Left kidney (tissue), 8 donors: ENCODE results near the gene IRAK2. TPM values are rescaled to one million over a fixed set of nuclear protein-coding genes. Genes with fewer than 3 reads are reported as not detected.
"Not testable (repeated sequence)": the region's sequence is repeated elsewhere in the genome, so short reads cannot be mapped to it uniquely, and the experiment has no call there.

Experiments
- DNase-seq: peaks from one replicate; pipeline ENCODE4 v3.0.0-alpha.2; 2013
- long read RNA-seq, 8 donors: transcript quantifications; one replicate each; lab custom pipeline, GENCODE V29; 2026
- polyA plus RNA-seq: library from polyadenylated mRNA; unstranded; fragments of 120-200 nt; gene quantifications from one replicate; pipeline ENCODE4 v1.2.1, GENCODE V29; 2013; ENCODE audit not compliant: insufficient read length

Gene IRAK2, protein sequence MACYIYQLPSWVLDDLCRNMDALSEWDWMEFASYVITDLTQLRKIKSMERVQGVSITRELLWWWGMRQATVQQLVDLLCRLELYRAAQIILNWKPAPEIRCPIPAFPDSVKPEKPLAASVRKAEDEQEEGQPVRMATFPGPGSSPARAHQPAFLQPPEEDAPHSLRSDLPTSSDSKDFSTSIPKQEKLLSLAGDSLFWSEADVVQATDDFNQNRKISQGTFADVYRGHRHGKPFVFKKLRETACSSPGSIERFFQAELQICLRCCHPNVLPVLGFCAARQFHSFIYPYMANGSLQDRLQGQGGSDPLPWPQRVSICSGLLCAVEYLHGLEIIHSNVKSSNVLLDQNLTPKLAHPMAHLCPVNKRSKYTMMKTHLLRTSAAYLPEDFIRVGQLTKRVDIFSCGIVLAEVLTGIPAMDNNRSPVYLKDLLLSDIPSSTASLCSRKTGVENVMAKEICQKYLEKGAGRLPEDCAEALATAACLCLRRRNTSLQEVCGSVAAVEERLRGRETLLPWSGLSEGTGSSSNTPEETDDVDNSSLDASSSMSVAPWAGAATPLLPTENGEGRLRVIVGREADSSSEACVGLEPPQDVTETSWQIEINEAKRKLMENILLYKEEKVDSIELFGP
- 1.00 TPM for polyA plus RNA-seq
- long read RNA-seq, donor 1, result 0 reads
- long read RNA-seq, donor 2, result 0 reads
- long read RNA-seq, donor 3, result 0 reads
- long read RNA-seq, donor 4, result 0 reads
- long read RNA-seq, donor 5, result 0 reads
- long read RNA-seq, donor 6, result 0 reads
- long read RNA-seq, donor 7, result 0 reads
- long read RNA-seq, donor 8, result 0 reads

DNA sequence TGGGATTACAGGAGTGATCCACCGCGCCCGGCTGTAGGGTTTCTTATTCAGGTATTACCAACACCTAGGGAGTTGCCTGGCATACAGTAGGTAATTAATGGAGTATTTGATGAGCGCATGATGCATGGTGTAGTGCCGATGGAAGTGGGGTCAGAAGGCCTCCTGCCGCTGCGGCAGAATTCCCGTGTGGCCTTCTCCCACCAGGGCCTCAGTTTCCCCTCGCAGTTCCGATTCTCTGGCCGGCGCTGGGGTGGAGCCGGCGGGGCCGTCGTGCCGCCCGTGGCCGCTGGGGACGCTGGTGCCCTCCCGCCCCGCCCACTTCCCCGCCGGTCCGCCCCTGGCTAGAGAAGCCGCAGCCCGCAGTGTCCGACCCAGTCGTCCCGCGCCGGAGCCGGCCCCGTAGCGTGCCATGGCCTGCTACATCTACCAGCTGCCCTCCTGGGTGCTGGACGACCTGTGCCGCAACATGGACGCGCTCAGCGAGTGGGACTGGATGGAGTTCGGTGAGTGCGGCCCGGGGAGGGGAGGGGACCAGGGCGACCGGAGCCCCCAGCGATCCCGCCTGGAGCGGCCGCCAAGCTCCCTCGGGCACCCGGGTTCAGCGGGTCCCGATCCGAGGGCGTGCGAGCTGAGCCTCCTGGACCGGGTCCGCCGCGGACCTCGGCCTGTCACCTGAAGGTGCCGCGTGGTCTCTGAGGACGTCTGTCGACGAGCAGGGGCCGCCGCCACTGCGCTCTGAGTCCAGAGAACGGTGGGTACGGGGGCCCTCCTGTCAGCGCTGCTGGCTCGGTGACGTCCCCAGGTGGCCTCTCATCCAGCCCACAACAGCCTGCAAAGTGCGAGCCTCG is at the start of gene IRAK2:
Gene IRAK2, plus strand, starts transcription at position 374 of the 848 bp plus-strand sequence. Its CDS starts 36 bp downstream, at position 410.
- DNase-seq, result no peak

DNA sequence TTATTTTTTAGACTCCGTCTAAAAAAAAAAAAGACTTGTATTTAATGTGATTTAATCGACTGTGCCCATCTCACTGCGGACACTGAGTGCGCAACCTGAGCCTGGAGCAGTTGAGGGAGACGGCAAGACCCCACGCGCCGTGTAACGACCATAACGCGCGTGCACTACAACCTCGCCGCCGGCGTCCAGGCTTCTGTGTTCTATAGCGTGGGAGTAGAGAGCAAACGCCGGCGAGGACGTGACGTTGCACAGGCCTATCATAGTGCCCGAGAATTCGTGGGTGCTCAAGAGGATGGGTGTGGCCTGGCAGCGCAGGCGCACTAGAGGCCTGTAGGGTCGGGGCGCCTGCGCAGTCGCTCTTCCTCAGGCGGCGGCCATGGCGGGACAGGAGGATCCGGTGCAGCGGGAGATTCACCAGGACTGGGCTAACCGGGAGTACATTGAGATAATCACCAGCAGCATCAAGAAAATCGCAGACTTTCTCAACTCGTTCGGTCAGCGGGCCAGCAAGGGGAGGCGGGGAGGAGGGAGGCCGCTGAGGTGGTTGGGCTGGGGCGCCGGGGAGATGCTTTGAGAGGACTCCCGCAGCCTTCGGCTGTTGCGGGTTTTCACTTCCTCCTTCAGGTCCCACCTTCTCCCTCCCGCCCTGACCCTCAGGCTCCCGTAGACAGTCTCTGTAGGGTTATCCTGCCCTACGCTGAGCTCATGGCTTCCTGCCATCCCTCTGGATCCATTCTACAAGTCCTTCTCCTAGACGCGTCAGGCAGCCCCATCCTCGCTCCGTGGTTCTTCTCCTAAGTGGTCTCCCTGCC is 49.2 kb upstream of the IRAK2 start, which contains the start of gene BRK1:
Gene BRK1, plus strand, starts transcription at position 350 of the 812 bp plus-strand sequence. Its CDS starts 27 bp downstream, at position 377.
- peak; percentile 94 for DNase-seq

DNA sequence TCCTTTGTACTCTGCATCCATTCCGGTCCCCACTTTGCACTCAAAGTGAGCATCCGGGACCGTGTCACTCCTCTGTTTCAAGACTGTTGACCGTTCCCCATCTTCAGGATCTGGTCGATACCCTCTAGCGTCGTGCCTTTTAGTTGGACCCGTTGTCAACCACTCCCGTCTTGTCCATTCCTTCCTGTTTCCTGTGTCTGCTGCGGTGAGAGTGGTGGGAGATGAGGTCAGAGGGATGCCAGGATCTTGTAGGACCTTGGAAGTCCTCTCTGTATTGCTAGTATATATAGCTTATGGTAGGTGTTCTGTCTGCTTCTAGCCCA is 48.6 kb upstream of the IRAK2 start:
- peak; percentile 10 for DNase-seq

DNA sequence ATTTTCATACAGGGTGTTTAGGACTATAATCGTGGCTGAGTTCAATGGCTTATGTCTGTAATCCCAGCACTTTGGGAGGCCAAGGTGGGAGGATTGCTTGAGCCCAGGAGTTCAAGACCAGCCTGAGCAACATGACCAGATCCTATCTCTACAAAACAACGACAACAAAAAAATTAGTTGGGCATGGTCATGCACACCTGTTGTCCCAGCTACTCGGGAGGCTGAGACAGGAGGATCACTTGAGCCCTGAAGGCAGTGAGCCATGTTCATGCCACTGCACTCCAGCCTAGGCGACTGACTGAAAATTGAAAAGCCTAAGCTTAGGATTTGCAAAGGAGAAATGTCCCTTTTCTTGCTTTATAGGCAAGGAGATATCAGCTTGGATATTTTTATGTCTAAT is 47.8 kb upstream of the IRAK2 start:
- no peak for DNase-seq

DNA sequence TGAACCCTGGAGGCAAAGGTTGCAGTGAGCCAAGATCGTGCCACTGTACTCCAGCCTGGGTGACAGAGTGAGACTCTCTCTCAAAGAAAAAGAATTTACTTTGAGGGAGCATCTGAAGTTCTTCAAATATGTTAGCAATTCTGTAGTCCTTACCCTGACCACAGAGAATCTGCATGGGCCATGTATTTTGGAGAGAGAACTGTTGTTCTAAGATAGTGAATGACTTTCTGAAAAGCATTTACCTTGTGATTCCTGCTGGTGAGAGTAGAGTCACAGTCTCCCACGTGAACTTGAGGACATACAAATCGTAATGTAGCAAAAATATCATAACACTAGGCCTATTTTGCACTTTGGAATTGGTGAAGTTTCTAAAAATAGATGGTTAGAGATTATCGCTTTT is 45.3 kb upstream of the IRAK2 start:
- DNase-seq, result no peak

DNA sequence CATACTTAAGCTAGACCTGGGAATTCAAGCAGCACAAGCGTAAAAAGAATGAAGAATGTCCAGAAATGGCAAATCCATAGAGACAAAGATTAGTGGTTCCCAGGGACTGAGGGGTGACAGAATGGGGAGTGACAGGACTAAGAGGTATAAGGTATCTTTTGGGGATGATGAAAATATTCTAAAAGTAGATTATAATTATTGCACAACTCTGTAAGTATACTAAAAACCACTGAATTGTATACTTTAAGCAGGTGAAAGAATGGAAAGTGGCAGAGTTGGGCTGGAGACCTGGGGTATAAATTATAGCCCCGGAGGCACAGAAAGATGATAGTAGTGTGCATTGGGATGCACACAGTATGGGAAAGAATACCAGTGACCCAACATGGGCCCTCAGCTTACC is 43.7 kb upstream of the IRAK2 start:
- no peak for DNase-seq

DNA sequence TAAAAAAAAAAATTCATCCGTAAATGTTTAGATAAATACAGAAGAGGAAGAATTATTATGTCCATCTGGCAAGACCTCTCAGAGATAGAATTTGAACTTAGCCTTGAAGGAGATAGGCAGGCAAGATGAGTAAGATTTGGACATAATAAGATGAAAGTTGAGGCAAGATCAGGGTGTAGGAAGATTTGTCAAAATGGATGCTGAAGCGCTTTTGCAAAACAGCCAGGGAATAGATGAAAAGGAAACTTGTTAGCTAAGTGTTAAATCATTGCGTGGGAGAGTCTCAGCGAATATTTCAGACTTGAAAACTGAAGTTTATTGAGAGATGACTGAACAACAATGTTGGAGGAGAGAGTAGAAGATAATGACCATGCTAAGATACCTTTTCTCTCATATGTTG is 42.0 kb upstream of the IRAK2 start:
- no peak for DNase-seq

DNA sequence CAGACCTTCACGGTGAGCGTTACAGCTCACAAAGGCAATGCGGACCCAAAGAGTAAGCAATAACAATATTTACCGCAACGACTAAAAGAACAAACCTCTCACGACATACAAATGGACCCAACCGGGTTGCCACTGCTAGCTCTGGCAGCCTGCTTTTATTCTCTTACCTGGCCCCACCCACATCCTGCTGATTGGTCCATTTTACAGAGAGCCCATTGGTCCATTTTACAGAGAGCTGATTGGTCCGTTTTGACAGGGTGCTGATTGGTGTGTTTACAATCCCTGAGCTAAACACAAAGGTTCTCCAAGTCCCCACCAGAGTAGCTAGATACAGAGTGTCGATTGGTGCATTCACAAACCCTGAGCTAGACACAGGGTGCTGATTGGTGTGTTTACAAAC is 28.8 kb upstream of the IRAK2 start:
- DNase-seq, result not testable (repeated sequence)

DNA sequence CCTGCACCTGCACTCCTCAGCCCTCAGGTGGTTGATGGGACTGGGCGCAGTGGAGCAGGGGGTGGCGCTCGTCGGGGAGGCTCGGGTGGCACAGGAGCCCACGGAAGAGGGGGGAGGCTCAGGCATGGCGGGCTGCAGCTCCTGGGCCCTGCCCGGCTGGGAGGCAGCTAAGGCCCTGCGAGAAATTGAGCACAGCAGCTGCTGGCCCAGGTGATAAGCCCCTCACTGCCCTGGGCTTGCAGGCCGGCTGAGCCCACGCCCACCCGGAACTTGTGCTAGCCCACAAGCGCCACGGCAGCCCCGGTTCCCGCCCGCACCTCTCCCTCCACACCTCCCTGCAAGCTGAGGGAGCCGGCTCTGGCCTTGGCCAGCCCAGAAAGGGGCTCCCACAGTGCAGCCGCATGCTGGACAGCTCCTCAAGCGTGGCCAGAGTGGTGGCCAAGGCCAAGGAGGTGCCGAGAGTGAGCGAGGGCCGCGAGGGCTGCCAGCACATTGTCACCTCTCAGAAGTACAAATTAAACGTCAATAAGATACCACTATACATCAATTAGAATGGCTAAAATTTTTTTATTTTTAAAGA is 28.2 kb upstream of the IRAK2 start:
- no peak for DNase-seq

DNA sequence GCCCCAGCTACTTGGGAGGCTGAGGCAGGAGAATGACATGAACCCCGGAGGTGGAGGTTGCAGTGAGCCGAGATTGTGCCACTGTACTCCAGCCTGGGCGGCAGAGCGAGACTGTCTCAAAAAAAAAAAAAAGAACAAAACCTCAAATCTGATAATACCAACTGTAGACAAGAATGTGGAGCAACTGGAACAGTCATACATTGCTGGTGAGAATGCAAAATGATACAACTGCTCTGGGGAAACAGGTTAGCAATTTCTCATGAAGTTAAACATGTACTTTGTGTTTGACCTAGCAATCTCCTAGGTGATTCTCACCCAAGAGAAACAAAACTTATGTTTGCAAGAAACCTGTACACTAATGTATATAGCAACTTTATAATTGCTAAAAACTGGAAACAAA is 27.5 kb upstream of the IRAK2 start:
- DNase-seq, result no peak

DNA sequence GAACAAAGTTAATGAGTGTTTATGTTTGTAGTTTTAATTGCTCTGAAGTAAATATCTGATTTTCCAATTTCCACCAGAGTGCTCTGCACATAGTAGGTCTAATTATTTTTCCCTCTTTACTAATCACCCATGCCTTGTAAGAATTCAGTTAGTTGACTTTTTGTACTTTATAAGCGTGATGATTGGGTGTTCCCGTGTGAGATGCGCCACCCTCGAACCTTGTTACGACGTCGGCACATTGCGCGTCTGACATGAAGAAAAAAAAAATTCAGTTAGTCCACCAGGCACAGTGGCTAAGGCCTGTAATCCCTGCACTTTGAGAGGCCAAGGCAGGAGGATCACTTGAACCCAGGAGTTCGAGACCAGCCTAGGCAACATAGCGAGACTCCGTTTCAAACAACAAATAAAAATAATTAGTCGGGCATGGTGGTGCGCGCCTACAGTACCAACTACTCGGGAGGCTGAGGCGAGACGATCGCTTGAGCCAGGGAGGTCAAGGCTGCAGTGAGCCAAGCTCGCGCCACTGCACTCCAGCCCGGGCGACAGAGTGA is 23.6 kb upstream of the IRAK2 start:
- DNase-seq, result no peak

DNA sequence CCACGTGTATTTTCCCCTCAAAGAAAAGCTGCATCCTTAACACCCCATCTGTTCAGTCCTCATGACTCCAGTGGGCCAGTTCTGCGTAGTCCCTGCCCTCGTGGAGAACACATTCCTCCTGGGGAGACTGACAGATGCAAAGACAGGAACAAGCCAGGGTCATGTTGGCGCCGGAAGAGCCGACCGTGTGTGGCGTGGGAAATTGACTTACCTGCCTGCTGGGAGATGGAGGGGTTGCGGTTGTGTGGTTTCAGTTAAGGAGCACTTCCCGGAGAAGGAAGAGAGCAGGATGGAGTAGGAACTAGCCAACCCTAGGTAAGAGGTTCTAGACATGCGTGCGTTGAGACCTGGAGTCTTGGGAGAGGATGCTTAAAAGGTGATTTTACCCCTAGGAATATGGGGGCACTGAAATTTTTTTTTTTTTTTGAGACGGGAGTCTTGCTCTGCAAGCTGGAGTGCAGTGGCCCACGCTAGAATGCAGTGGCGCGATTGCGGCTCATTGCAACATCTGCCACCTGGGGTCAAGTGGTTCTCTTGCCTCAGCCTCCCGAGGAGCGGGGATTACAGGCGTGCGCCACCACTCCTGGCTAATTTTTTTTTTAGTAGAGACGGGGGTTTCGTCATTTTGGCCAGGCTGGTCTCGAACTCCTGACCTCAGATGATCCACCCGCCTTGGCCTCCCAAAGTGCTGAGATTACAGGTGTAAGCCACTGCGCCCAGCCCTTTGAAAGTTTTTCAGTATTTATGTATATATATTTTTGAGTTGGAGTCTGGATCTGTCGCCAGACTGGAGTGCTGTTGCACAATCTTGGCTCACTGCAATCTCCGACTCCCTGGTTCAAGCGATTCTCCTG is 21.8 kb upstream of the IRAK2 start:
- DNase-seq, result no peak

DNA sequence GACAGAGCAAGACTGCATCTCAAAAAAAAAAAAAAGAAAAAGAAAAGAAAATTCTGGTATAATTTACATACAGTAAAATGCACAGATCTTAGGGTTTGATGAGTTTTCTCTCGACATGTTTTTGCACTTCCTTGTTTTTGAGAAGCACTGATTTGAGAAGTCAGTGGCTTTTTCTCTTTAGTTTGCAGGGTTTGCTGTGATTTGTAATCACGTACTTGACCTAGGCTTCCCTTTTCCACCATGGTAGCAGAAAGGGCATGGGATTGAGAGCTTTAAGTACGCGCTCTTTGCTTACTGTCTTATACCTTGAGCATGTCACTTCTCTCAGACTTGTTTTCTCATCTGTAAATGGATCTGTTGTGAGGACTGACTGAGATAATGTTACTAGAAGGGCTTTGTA is 19.0 kb upstream of the IRAK2 start:
- DNase-seq, result no peak

DNA sequence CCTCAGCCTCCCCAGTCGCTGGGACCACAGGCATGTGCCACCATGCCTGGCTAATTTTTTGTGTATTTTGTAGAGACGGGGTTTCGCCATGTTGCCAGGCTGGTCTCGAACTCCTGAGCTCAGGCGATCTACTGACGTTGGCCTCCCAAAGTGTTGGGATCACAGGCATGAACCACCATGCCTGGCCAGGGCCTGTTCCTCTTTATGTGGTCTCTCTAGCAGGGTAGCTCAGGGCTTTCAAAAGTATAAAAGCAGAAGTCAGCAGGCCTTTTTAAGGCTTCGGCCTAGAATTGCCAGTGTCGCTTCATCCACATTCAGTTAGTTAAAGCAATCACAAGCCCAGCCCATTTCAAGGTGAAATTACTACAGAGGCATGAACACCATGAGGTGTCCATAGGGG is 15.5 kb upstream of the IRAK2 start:
- DNase-seq, result no peak

DNA sequence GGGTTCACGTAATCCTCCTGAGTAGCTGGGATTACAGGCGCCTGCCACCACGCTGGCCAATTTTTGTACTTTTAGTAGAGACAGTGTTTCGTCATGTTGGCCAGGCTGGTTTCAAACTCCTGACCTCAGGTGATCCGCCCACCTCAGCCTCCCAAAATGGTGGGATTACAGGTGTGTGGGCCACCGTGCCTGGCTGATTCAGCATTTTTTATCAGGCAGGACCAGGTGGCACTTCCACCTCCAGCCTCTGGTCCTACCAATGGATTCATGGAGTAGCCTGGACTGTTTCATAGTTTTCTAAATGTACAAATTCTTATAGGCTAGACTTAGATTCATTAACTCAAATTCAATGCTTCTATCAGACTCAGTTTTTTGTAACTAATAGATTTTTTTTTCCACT is 13.7 kb upstream of the IRAK2 start:
- no peak for DNase-seq

DNA sequence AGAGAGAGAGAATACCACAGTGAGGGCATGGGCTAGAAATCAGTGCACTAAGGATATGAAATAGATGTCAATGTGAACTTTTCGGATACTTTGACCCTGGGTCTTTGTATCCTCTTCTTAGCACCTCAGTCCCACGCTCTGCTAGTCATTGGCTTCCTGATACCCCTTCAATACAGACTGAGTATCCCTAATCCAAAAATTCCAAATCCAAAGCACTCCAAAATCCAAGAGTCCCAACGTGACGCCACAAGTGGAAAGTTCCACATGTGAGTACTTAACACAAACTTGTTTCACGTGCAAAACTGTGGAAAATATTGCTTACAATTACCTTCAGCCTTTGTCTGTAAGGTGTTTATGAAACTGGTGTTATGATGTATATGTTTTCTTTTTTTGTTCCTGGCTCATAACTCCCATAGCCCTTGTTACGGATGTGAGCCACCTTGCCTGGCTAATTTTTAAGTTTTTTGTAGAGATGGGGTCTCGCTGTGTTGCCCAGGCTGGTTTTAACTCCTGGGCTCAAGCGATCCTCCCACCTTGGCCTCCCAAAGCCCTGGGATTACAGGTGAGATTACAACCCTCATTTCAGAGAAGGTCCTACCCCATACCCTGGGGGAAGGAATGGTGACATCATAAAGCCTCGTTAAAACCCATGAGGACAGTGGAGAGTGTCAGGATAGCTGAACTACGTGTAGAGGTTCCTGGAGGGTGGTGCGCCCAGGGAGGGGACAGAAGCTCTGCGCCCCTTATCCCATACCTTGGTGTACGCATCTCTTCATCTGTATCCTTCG is 10.2 kb upstream of the IRAK2 start:
- DNase-seq, result no peak

DNA sequence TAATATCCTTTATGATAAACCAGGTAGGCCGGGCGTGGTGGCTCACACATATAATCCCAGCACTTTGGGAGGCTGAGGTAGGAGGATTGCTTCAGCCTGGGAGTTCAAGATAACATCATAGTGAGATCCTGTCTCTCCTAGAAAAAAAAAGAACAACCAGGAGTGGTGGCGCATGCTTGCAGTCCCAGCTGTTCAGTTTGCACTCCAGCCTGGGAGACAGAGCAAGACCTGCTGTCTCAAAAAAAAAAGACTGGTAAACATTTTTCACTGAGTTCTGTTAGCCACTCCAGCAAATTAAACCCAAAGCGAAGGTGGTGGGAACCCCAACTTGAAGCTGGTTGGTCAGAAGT is 9.6 kb upstream of the IRAK2 start:
- no peak for DNase-seq

DNA sequence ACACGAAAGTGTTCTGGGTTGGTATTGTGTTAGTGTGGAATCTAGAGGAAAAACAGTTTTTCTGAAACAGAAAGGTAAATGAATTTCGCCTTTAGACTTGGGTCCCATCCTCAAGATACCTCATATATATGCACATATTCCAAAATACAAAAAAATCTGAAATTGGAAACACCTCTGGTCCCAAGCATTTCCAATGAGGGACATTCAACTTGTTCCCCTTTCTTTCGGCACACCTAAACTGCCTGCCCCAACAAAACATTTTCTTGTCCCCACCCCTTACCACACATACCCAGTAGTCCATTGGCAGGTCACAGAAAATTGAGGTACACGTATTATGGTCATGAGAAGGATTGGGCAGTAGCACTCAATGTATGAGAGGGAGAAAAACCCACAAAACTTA is 9.1 kb upstream of the IRAK2 start:
- no peak for DNase-seq

DNA sequence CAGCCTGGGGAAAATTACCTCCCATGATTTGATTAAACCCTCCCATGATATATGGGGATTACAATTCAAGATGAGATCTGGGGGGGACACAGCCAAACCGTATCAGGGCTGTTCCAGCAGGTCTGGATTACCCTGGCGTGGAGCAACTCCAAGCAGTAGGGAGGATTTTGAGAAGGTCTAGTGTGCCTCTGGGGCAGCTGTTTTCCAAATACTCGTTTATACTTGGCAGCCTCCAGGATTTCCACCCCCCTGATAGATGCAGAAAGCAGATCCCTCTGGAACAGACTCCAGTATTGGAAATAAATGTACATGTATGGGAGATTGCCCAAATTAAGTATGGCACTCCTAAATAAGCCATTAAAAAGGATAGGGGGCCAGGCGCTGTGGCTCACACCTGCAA is 7.7 kb upstream of the IRAK2 start:
- DNase-seq, result no peak
